DND-41 (cell line): ENCODE measurements around the gene RPL36A.

Experiments used
- ATAC-seq: fragments of 200-7000 bp; cut with Tn5 transposase; 3 replicates; pipeline ENCODE4 v1.9.1; 2021; ENCODE audit warnings: low read depth; ENCODE audit not compliant: insufficient read depth
- DNase-seq: peaks from one replicate; pipeline ENCODE4 v3.0.0-alpha.2; 2020
- H2AFZ ChIP-seq: 2 replicates; pipeline ENCODE4 v1.6.0; 2012; ENCODE audit warnings: low read depth, low read length
- H3K27ac ChIP-seq: 2 replicates; pipeline ENCODE4 v1.5.1; 2012; ENCODE audit warnings: low read length, inconsistent platforms
- H3K27me3 ChIP-seq: fragments of 200-600 bp; sonication (generic); 2 replicates; pipeline ENCODE4 v1.6.0; 2012; ENCODE audit warnings: low read length, mild to moderate bottlenecking, inconsistent platforms; ENCODE audit not compliant: insufficient read depth, poor library complexity
- H3K36me3 ChIP-seq: 2 replicates; pipeline ENCODE4 v1.5.1; 2012; ENCODE audit warnings: low read length, inconsistent platforms; ENCODE audit not compliant: insufficient read depth
- H3K4me1 ChIP-seq: 2 replicates; pipeline ENCODE4 v1.5.1; 2012; ENCODE audit warnings: mild to moderate bottlenecking, low read length; ENCODE audit not compliant: insufficient read depth
- H3K4me2 ChIP-seq: 2 replicates; pipeline ENCODE4 v1.6.0; 2012; ENCODE audit warnings: mild to moderate bottlenecking, moderate library complexity, low read length, inconsistent platforms; ENCODE audit not compliant: insufficient read depth
- H3K4me3 ChIP-seq, 2 experiments: fragments of 200-600 bp in 1 of 2; shearing (Covaris generic) in 1 of 2; 2 replicates each; pipeline ENCODE4 v1.5.1; 2012 to 2016; ENCODE audit warnings: inconsistent platforms in 2 of 2, low read length in 2 of 2, mild to moderate bottlenecking in 2 of 2, low read depth in 1 of 2, moderate library complexity in 1 of 2
- H3K79me2 ChIP-seq: 2 replicates; pipeline ENCODE4 v1.6.0; 2012; ENCODE audit warnings: low read length, inconsistent platforms; ENCODE audit not compliant: insufficient read depth
- H3K9ac ChIP-seq: 2 replicates; pipeline ENCODE4 v1.6.0; 2012; ENCODE audit warnings: low read depth, mild to moderate bottlenecking, inconsistent platforms, low read length, moderate library complexity
- H3K9me3 ChIP-seq: 2 replicates; pipeline ENCODE4 v1.5.1; 2012; ENCODE audit warnings: low read length, moderate library complexity, mild to moderate bottlenecking, inconsistent platforms; ENCODE audit not compliant: insufficient read depth, severe bottlenecking
- H4K20me1 ChIP-seq: 2 replicates; pipeline ENCODE4 v1.6.0; 2012; ENCODE audit warnings: low read length; ENCODE audit not compliant: insufficient read depth
- EZH2 ChIP-seq: IDR thresholded peaks from 3 replicates; pipeline ENCODE4 v1.6.1; 2012; ENCODE audit warnings: borderline replicate concordance, low read depth, mild to moderate bottlenecking, moderate library complexity, low read length, inconsistent platforms; ENCODE audit not compliant: severe bottlenecking
- TF ChIP-seq, protein P1 (sequence below): IDR thresholded peaks from 2 replicates; pipeline ENCODE4 v1.5.1; 2012; ENCODE audit warnings: borderline replicate concordance, low read length, moderate library complexity, mild to moderate bottlenecking; ENCODE audit not compliant: poor library complexity, severe bottlenecking; ENCODE audit errors: extremely low read depth

The RPL36A gene

DNA sequence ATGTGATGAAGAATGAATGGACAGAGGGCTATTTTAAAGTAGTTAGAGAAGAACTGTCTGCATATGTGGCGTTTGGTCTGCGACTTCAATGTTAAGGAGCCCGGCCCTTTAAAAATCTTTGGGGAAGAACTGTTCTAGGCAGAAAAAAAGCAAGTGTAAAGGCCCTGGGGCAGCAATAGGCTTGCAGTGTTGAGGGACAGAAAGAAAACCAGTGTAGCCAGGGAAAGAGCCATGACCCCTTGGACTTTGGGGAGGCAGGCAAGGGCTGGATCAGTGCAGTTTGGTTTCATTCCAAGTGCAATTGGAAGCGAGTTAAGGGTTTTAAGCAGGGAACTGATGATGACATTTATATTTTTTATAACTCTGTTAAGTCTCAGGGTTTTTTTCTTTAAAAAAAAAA is 9.0 kb downstream of the RPL36A start:
- Histone ChIP-seq H3K79me2 (no peaks in the 10 kb centered on the region), H3K4me3 (no peak overlapping the region), H4K20me1 (no peaks in the 10 kb centered on the region), H3K9me3 (no peaks in the 10 kb centered on the region), H3K4me2 (no peak overlapping the region), H2AFZ (no peak overlapping the region), H3K27me3 (no peaks in the 10 kb centered on the region), H3K9ac (no peak overlapping the region), H3K27ac (no peak overlapping the region), H3K4me1 (no peaks in the 10 kb centered on the region), H3K36me3 (peaks cover 34% of the 10 kb centered on the region)
- DNase-seq = no peak
- ATAC-seq = no peak
- no peak for TF ChIP-seq EZH2
- TF ChIP-seq, protein P1, sequence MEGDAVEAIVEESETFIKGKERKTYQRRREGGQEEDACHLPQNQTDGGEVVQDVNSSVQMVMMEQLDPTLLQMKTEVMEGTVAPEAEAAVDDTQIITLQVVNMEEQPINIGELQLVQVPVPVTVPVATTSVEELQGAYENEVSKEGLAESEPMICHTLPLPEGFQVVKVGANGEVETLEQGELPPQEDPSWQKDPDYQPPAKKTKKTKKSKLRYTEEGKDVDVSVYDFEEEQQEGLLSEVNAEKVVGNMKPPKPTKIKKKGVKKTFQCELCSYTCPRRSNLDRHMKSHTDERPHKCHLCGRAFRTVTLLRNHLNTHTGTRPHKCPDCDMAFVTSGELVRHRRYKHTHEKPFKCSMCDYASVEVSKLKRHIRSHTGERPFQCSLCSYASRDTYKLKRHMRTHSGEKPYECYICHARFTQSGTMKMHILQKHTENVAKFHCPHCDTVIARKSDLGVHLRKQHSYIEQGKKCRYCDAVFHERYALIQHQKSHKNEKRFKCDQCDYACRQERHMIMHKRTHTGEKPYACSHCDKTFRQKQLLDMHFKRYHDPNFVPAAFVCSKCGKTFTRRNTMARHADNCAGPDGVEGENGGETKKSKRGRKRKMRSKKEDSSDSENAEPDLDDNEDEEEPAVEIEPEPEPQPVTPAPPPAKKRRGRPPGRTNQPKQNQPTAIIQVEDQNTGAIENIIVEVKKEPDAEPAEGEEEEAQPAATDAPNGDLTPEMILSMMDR = no peak

DNA sequence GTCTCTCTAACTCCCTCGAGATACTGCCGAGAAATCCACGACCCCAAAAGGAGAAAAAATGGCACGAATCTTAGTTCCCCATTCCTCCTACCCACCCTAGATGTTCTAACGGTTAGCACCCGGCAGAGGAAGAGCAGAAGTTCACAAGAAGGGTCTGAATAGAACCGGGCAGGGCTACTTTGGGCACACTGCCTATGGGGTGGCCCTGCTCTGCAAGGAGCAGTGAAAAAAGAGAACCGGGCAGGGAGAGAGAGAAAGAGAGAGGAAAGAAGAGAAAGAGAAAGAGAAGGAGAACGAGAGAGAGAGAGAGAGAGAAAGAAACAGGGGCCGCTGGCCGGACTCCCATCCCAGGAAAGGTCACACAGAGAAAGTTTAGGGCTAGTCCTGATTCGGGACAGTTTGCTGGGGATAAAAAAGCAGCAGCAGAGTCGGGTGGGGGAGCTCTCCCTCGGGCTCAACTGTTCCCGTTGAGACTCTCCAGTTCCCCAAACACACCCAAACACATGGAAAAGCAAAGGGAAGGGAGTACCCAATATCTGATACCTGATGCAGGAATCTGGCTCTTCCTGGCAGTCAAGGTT is 16.4 kb downstream of the RPL36A start:
- ATAC-seq = no peak
- Histone ChIP-seq H3K4me3 (peak overlapping the region; percentile 73 to 89), H3K36me3 (peaks cover 13% of the 10 kb centered on the region), H3K79me2 (peaks cover 63% of the 10 kb centered on the region), H3K27me3 (no peaks in the 10 kb centered on the region), H3K4me1 (peaks cover 39% of the 10 kb centered on the region), H4K20me1 (peaks cover 5% of the 10 kb centered on the region), H3K9ac (peak overlapping the region; percentile 78), H3K4me2 (peak overlapping the region; percentile 63), H2AFZ (peak overlapping the region; percentile 86), H3K9me3 (no peaks in the 10 kb centered on the region), H3K27ac (peak overlapping the region; percentile 83)
- DNase-seq = no peak
- TF ChIP-seq EZH2 = no peak
- TF ChIP-seq, protein P1 = no peak

DNA sequence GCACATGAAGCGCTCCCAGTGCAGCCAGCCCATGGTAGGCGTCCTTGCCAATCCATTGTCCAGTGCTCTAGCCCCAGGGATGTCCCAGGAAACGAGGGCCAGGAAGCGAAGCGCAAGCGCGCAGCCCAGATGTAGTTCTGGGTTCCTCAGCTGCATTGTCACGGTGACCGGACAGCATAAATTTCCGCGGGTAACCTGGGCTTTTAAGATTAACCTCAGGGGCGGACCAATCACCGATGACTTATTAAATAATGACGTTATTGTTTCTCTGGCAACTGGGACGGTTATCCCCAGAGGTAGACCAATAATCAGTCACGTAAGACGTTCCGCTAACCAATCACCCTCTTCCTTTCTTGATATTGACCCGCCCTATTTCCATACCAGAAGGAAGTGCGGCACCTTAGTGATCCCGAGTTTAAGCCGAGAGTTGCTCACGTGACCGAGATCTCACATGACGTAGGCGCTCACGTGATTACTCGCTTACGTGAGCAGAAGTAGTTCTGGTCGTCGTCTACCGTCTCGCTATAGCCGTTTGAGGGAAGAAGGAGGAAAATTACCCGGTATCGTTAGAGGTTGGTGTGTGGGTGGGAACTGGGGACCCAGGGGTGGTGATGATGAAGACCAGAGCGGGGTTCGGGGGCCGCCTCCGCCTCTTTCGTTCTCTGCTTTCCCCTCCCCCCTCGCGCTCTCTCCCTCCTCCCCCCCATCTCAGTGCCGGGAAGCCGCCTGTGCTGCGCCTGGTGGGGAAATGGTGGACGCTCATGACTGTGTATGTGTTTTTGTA is 17.1 kb downstream of the RPL36A start, which contains the start of the genes GLA and HNRNPH2:
TSS of gene GLA (minus strand) at position 178 of the 784 bp plus-strand sequence. CDS start at position 156, 22 bp downstream.
TSS of gene HNRNPH2 (plus strand) at position 475 of the 784 bp plus-strand sequence. CDS start 3,767 bp downstream, outside the sequence.
- ATAC-seq = peak; percentile 93
- H3K9me3 ChIP-seq = no peaks in the 10 kb centered on the region
- peaks cover 43% of the 10 kb centered on the region for H3K4me1 ChIP-seq
- peak; percentile 91 for DNase-seq
- H4K20me1 ChIP-seq = peaks cover 8% of the 10 kb centered on the region
- peak within 1 kb of the TSS; percentile 73 to 89 for H3K4me3 ChIP-seq
- H3K27me3 ChIP-seq = no peaks in the 10 kb centered on the region
- H3K27ac ChIP-seq = peak within 1 kb of the TSS; percentile 86
- H3K9ac ChIP-seq = peak within 1 kb of the TSS; percentile 78
- H2AFZ ChIP-seq = peak within 1 kb of the TSS; percentile 86
- H3K36me3 ChIP-seq = peaks cover 19% of the 10 kb centered on the region
- H3K4me2 ChIP-seq = peak within 1 kb of the TSS; percentile 80
- TF ChIP-seq, protein P1 = no peak
- TF ChIP-seq EZH2 = no peak
- H3K79me2 ChIP-seq = peaks cover 68% of the 10 kb centered on the region
